SK-N-SH (cell line): ENCODE measurements around the gene TECPR1. TPM values are rescaled to one million over a fixed set of nuclear protein-coding genes. Genes with fewer than 3 reads are reported as not detected.

ENCODE experiments used
- CTCF ChIA-PET: fragments of 300-600, 350-600 bp; formaldehyde crosslinking; extraction: SDS; loops from one replicate; lab custom pipeline; 2021; lab: Yijun Ruan, JAX
- POLR2A ChIA-PET: fragments of 350-600 bp; sonication (Branson Sonifier 250); formaldehyde crosslinking; extraction: SDS; loops from one replicate; lab custom pipeline; 2020; ENCODE audit warnings: antibody characterized with exemption, inconsistent platforms; lab: Yijun Ruan, JAX
- DNase-seq: peaks from one replicate; pipeline ENCODE4 v3.0.0; 2012
- H2AFZ ChIP-seq: fragments of 200-600 bp; sonication (generic); 2 replicates; pipeline ENCODE4 v1.8.1; 2016; ENCODE audit warnings: antibody characterized with exemption, mild to moderate bottlenecking, low read depth
- H3F3A ChIP-seq: fragments of 200-600 bp; sonication (generic); replicated peaks from 2 replicates; pipeline ENCODE3; 2016; ENCODE audit warnings: antibody characterized with exemption, mild to moderate bottlenecking; ENCODE audit not compliant: insufficient read depth
- H3K27ac ChIP-seq, 2 experiments: fragments of 200-500 bp in 1 of 2; fragments of 200-600 bp in 1 of 2; sonication (Bioruptor generic) in 1 of 2; sonication (generic), shearing (Covaris generic) in 1 of 2; 2 replicates each; pipeline versions ENCODE4 v1.5.1 to v1.6.1; 2014 to 2016; ENCODE audit warnings: low read depth in 2 of 2, inconsistent platforms in 1 of 2, low read length in 1 of 2, mild to moderate bottlenecking in 1 of 2, mixed read lengths in 1 of 2
- H3K27me3 ChIP-seq: fragments of 200-600 bp; sonication (generic), shearing (Covaris generic); 2 replicates; pipeline ENCODE4 v1.6.1; 2016; ENCODE audit warnings: mixed run types; ENCODE audit not compliant: insufficient read depth
- H3K36me3 ChIP-seq, 2 experiments: fragments of 200-500 bp in 1 of 2; fragments of 200-600 bp in 1 of 2; sonication (Bioruptor generic) in 1 of 2; sonication (generic) in 1 of 2; replicated peaks in 1 of 2; 2 replicates each; pipeline versions ENCODE3 to v1.5.1; 2014 to 2016; ENCODE audit warnings: low read length in 1 of 2, mild to moderate bottlenecking in 1 of 2; ENCODE audit not compliant: insufficient read depth in 2 of 2, control insufficient read depth in 1 of 2
- H3K4me1 ChIP-seq, 2 experiments: fragments of 200-500 bp in 1 of 2; fragments of 200-600 bp in 1 of 2; sonication (Bioruptor generic) in 1 of 2; sonication (generic), shearing (Covaris generic) in 1 of 2; 2 replicates each; pipeline versions ENCODE4 v1.5.1 to v1.6.1; 2014 to 2016; ENCODE audit warnings: low read depth in 1 of 2, low read length in 1 of 2, mixed run types in 1 of 2; ENCODE audit not compliant: insufficient read depth in 2 of 2, control insufficient read depth in 1 of 2
- H3K4me2 ChIP-seq: fragments of 200-600 bp; sonication (generic), shearing (Covaris generic); 2 replicates; pipeline ENCODE4 v1.6.1; 2017; ENCODE audit warnings: mixed run types
- H3K4me3 ChIP-seq, 2 experiments: fragments of 200-500 bp in 1 of 2; fragments of 200-600 bp in 1 of 2; sonication (Bioruptor generic) in 1 of 2; sonication (generic), shearing (Covaris generic) in 1 of 2; 2 replicates each; pipeline versions ENCODE4 v1.5.1 to v1.8.1; 2014 to 2016; ENCODE audit warnings: low read depth in 2 of 2, inconsistent platforms in 1 of 2, low read length in 1 of 2, mild to moderate bottlenecking in 1 of 2, mixed read lengths in 1 of 2, moderate library complexity in 1 of 2
- H3K79me2 ChIP-seq: fragments of 200-600 bp; sonication (generic); 2 replicates; pipeline ENCODE4 v1.8.1; 2017; ENCODE audit warnings: mild to moderate bottlenecking; ENCODE audit not compliant: insufficient read depth
- H3K9ac ChIP-seq: fragments of 200-600 bp; sonication (generic); 2 replicates; pipeline ENCODE4 v1.6.1; 2017; ENCODE audit warnings: mixed run types
- H3K9me2 ChIP-seq: fragments of 200-600 bp; sonication (generic); 2 replicates; pipeline ENCODE4 v1.6.1; 2017; ENCODE audit warnings: mixed run types
- H3K9me3 ChIP-seq: fragments of 200-600 bp; sonication (generic); 2 replicates; pipeline ENCODE4 v1.6.1; 2017; ENCODE audit warnings: mixed run types, mild to moderate bottlenecking, moderate library complexity
- H4K20me1 ChIP-seq: fragments of 200-600 bp; sonication (generic); 2 replicates; pipeline ENCODE4 v1.6.1; 2017; ENCODE audit warnings: mild to moderate bottlenecking, mixed run types; ENCODE audit not compliant: insufficient read depth
- FOSL2 ChIP-seq: IDR thresholded peaks from 2 replicates; pipeline ENCODE4 v1.4.0; 2012; ENCODE audit warnings: low read depth, mild to moderate bottlenecking, moderate library complexity, borderline replicate concordance
- FOXJ3 ChIP-seq: sonication (generic); formaldehyde crosslinking; IDR thresholded peaks from 2 replicates; pipeline ENCODE4 v1.5.1; 2020; ENCODE audit warnings: mild to moderate bottlenecking, missing genetic modification reagents
- FOXM1 ChIP-seq: IDR thresholded peaks from 2 replicates; pipeline ENCODE4 v1.4.0; 2012; ENCODE audit warnings: low read depth, mild to moderate bottlenecking
- JUND ChIP-seq: IDR thresholded peaks from 2 replicates; pipeline ENCODE4 v1.4.0; 2012
- MAX ChIP-seq: IDR thresholded peaks from 2 replicates; pipeline ENCODE4 v1.4.0; 2012; ENCODE audit warnings: low read depth
- MEF2A ChIP-seq: IDR thresholded peaks from 2 replicates; pipeline ENCODE4 v1.4.0; 2012; ENCODE audit warnings: low read depth, borderline replicate concordance
- NFIC ChIP-seq: IDR thresholded peaks from 2 replicates; pipeline ENCODE4 v1.4.0; 2012; ENCODE audit warnings: borderline replicate concordance
- SMC3 ChIP-seq: IDR thresholded peaks from 2 replicates; pipeline ENCODE4 v1.6.1; 2012; ENCODE audit warnings: low read depth, low read length, improper control_type of control experiment
- TAF1 ChIP-seq: IDR thresholded peaks from 2 replicates; pipeline ENCODE4 v1.6.1; 2012; ENCODE audit warnings: low read depth, mild to moderate bottlenecking, low read length, moderate library complexity, borderline replicate concordance
- TCF12 ChIP-seq: IDR thresholded peaks from 2 replicates; pipeline ENCODE4 v1.4.0; 2012
- TEAD4 ChIP-seq: IDR thresholded peaks from 2 replicates; pipeline ENCODE4 v1.4.0; 2012; ENCODE audit warnings: mild to moderate bottlenecking, borderline replicate concordance; ENCODE audit not compliant: insufficient read depth
- USF1 ChIP-seq: IDR thresholded peaks from 2 replicates; pipeline ENCODE4 v1.4.0; 2012; ENCODE audit warnings: low read depth, borderline replicate concordance
- YY1 ChIP-seq: IDR thresholded peaks from 2 replicates; pipeline ENCODE4 v1.4.0; 2012; ENCODE audit warnings: low read depth, mild to moderate bottlenecking
- WGBS: methylation state at CpG from one replicate; pipeline ENCODE4 v1.1.6; 2017; ENCODE audit warnings: low lambda C conversion rate; 5-methylcytosine and 5-hydroxymethylcytosine counted together
- polyA plus RNA-seq, 3 experiments: library from polyadenylated mRNA; depleted of rRNA; stranded (reverse); fragments of >200 nt; gene quantifications; 2 replicates each; pipeline ENCODE4 v1.2.3, GENCODE V29; 2012

The TECPR1 gene
- polyA plus RNA-seq, 1 of the 3 experiments (the other 2 are of a cell fraction): 6.8 TPM

GRCh38 chr7:98210513-98211220, 41.4 kb downstream of the TECPR1 start (continued):
- TF ChIP-seq MEF2A (no peak), JUND (no peak), FOXM1 (no peak), TCF12 (no peak), FOSL2 (no peak)
- TF ChIP-seq, all 33 proteins: peak for 0

- CTCF ChIA-PET: interaction anchor here (0.6 kb wide), 1 partner anchor 663 kb away, joined by 3 read pairs; no protein-coding TSS in a partner anchor
Measured at GRCh38 chr7:98209166-98209920, 42.7 kb downstream of the TECPR1 start.

GRCh38 chr7:98206451-98207330, 45.3 kb downstream of the TECPR1 start:
- POLR2A ChIA-PET: no interaction called here
- peaks cover 0 to 33% of the 10 kb centered on the region in 2 experiments for H3K36me3 ChIP-seq
- no peak overlapping the region for H3K4me3 ChIP-seq
- no peak overlapping the region for H2AFZ ChIP-seq
- WGBS: 95% methylated on average over 47 of the region's 47 CpGs
- H4K20me1 ChIP-seq: no peaks in the 10 kb centered on the region
- TF ChIP-seq JUND: no peak
- no peak for TF ChIP-seq FOXJ3 (CRISPR knock-in tag)
- TF ChIP-seq MEF2A: no peak
- no peak for TF ChIP-seq TAF1
- TF ChIP-seq NFIC: no peak
- no peak for TF ChIP-seq SMC3
- no peak for TF ChIP-seq TCF12
- no peak for TF ChIP-seq FOSL2
- TF ChIP-seq MAX: no peak
- no peak for TF ChIP-seq TEAD4
- TF ChIP-seq USF1: no peak
- TF ChIP-seq, all 33 proteins: peak for 0
- no peaks in the 10 kb centered on the region for H3F3A ChIP-seq
- H3K79me2 ChIP-seq: no peaks in the 10 kb centered on the region; the same call in 1 of the 2 replicates
- H3K4me2 ChIP-seq: no peak overlapping the region
- peaks cover 0 to 3% of the 10 kb centered on the region in 2 experiments; a peak in 1 of 4 replicates for H3K4me1 ChIP-seq
- no peak overlapping the region for H3K9ac ChIP-seq
- H3K9me3 ChIP-seq: no peaks in the 10 kb centered on the region
- H3K9me2 ChIP-seq: no peaks in the 10 kb centered on the region
- no peaks in the 10 kb centered on the region for H3K27me3 ChIP-seq
- DNase-seq: no peak
- CTCF ChIA-PET: interaction anchor here (1.2 kb wide), 1 partner anchor 31 kb away, joined by 3 read pairs; no protein-coding TSS in a partner anchor
- no peak overlapping the region for H3K27ac ChIP-seq

More at GRCh38 chr7:98209166-98209920, 42.7 kb downstream of the TECPR1 start:
- H4K20me1 ChIP-seq: no peaks in the 10 kb centered on the region
- H3K4me1 ChIP-seq: peaks cover 0 to 3% of the 10 kb centered on the region in 2 experiments; a peak in 1 of 4 replicates
- H3K4me2 ChIP-seq: no peak overlapping the region
- TF ChIP-seq YY1 (no peak), JUND (no peak), FOXM1 (no peak)
- TF ChIP-seq, all 33 proteins: peak for 0
- Histone ChIP-seq H3K9me2 (no peaks in the 10 kb centered on the region), H3K79me2 (no peaks in the 10 kb centered on the region), H2AFZ (no peak overlapping the region), H3K9me3 (no peaks in the 10 kb centered on the region), H3F3A (no peaks in the 10 kb centered on the region), H3K9ac (no peak overlapping the region), H3K4me3 (no peak overlapping the region), H3K27ac (no peak overlapping the region), H3K27me3 (no peaks in the 10 kb centered on the region), H3K36me3 (peaks cover 0 to 30% of the 10 kb centered on the region in 2 experiments)
- 97% methylated on average over 17 of the region's 17 CpGs for WGBS
- POLR2A ChIA-PET: no interaction called here
- no peak for DNase-seq
